IMR-90 (cell line): ENCODE measurements around the gene WIPF2. TPM values are rescaled to one million over a fixed set of nuclear protein-coding genes. Genes with fewer than 3 reads are reported as not detected.

Source experiments
- ATAC-seq: fragments of 200-7000 bp; cut with Tn5 transposase; 2 replicates; pipeline ENCODE4 v1.9.1; 2020; ENCODE audit warnings: low read depth, mild to moderate bottlenecking, moderate library complexity
- BruUV-seq: library from RNA; stranded (reverse); fragments of 400-500 nt; replicated peaks from 2 replicates; lab custom pipeline; 2021; lab: Mats Ljungman, UMichigan
- CTCF ChIA-PET: fragments of 300-600 bp; formaldehyde crosslinking; extraction: SDS; loops from one replicate; lab custom pipeline; 2021; ENCODE audit warnings: antibody characterized with exemption; lab: Yijun Ruan, JAX
- POLR2A ChIA-PET: fragments of 300-600 bp; sonication (Branson Sonifier 250); formaldehyde crosslinking; loops from one replicate; lab custom pipeline; 2022; ENCODE audit warnings: antibody characterized with exemption; ENCODE audit not compliant: unreplicated experiment; lab: Charles Lee
- DNase-seq: peaks from one replicate; pipeline ENCODE4 v3.0.0; 2013
- H2AFZ ChIP-seq: replicated peaks from 2 replicates; pipeline ENCODE3; 2013; ENCODE audit warnings: low read length, mild to moderate bottlenecking; ENCODE audit not compliant: poor library complexity
- H2AK5ac ChIP-seq: 2 replicates; pipeline ENCODE4 v1.6.1; 2013; ENCODE audit warnings: low read depth, low read length, inconsistent platforms
- H2AK9ac ChIP-seq: replicated peaks from 2 replicates; pipeline ENCODE3; 2013; ENCODE audit warnings: mild to moderate bottlenecking, low read depth, low read length, moderate library complexity; ENCODE audit not compliant: poor library complexity
- H2BK120ac ChIP-seq: 2 replicates; pipeline ENCODE4 v1.6.1; 2013; ENCODE audit warnings: low read depth, low read length, inconsistent platforms
- H2BK15ac ChIP-seq: 3 replicates; pipeline ENCODE4 v1.6.1; 2013; ENCODE audit warnings: low read depth, low read length, inconsistent platforms
- H2BK20ac ChIP-seq: 2 replicates; pipeline ENCODE4 v1.6.1; 2013; ENCODE audit warnings: low read depth, mild to moderate bottlenecking, inconsistent platforms, low read length, moderate library complexity
- H2BK5ac ChIP-seq: 2 replicates; pipeline ENCODE4 v1.6.1; 2013; ENCODE audit warnings: mild to moderate bottlenecking, low read depth, low read length, inconsistent platforms; ENCODE audit not compliant: poor library complexity, severe bottlenecking
- H3K14ac ChIP-seq: replicated peaks from 2 replicates; pipeline ENCODE4 v1.6.1; 2013; ENCODE audit warnings: low read depth, low read length, inconsistent platforms
- H3K18ac ChIP-seq: 2 replicates; pipeline ENCODE4 v1.6.1; 2013; ENCODE audit warnings: low read depth, low read length, control low read depth
- H3K23ac ChIP-seq: 2 replicates; pipeline ENCODE4 v1.6.1; 2013; ENCODE audit warnings: low read depth, low read length, inconsistent platforms
- H3K27ac ChIP-seq: 2 replicates; pipeline ENCODE4 v1.5.1; 2013; ENCODE audit warnings: mild to moderate bottlenecking, control low read depth, low read length; ENCODE audit not compliant: insufficient read depth
- H3K27me3 ChIP-seq: 2 replicates; pipeline ENCODE4 v1.6.1; 2013; ENCODE audit warnings: low read length; ENCODE audit not compliant: control insufficient read depth, insufficient read depth
- H3K36me3 ChIP-seq: 2 replicates; pipeline ENCODE4 v1.6.1; 2013; ENCODE audit warnings: low read length, mixed read lengths; ENCODE audit not compliant: control insufficient read depth, insufficient read depth
- H3K4ac ChIP-seq: 2 replicates; pipeline ENCODE4 v1.6.1; 2013; ENCODE audit warnings: low read depth, low read length, inconsistent platforms
- H3K4me1 ChIP-seq: 2 replicates; pipeline ENCODE4 v1.6.1; 2013; ENCODE audit warnings: low read length, mixed read lengths; ENCODE audit not compliant: control insufficient read depth, insufficient read depth
- H3K4me2 ChIP-seq: 2 replicates; pipeline ENCODE4 v1.6.1; 2013; ENCODE audit warnings: low read depth, mild to moderate bottlenecking, control low read depth, low read length, moderate library complexity
- H3K4me3 ChIP-seq: 2 replicates; pipeline ENCODE4 v1.5.1; 2013; ENCODE audit warnings: low read depth, mild to moderate bottlenecking, control low read depth, low read length, moderate library complexity; ENCODE audit not compliant: insufficient read depth
- H3K56ac ChIP-seq: 2 replicates; pipeline ENCODE4 v1.6.1; 2013; ENCODE audit warnings: low read length, inconsistent platforms; ENCODE audit not compliant: insufficient read depth; ENCODE audit errors: extremely low read depth
- H3K79me1 ChIP-seq, 2 experiments: 2 replicates each; pipeline ENCODE4 v1.6.1; 2013; ENCODE audit warnings: low read length in 2 of 2, inconsistent platforms in 1 of 2, low read depth in 1 of 2
- H3K9ac ChIP-seq: 2 replicates; pipeline ENCODE4 v1.6.1; 2013; ENCODE audit warnings: low read depth, low read length, control low read depth
- H3K9me1 ChIP-seq: 2 replicates; pipeline ENCODE4 v1.6.1; 2013; ENCODE audit warnings: low read length, inconsistent platforms; ENCODE audit not compliant: insufficient read depth
- H3K9me3 ChIP-seq: 2 replicates; pipeline ENCODE4 v1.6.1; 2013; ENCODE audit warnings: low read length; ENCODE audit not compliant: control insufficient read depth, insufficient read depth
- H4K20me1 ChIP-seq: 2 replicates; pipeline ENCODE4 v1.6.1; 2013; ENCODE audit warnings: low read length, inconsistent platforms; ENCODE audit not compliant: insufficient read depth
- H4K5ac ChIP-seq: 2 replicates; pipeline ENCODE4 v1.6.1; 2013; ENCODE audit warnings: mild to moderate bottlenecking, low read depth, low read length, control low read depth
- H4K8ac ChIP-seq, 2 experiments: 2 replicates each; pipeline ENCODE4 v1.6.1; 2013; ENCODE audit warnings: low read depth in 2 of 2, low read length in 2 of 2, control low read depth in 1 of 2, inconsistent platforms in 1 of 2
- H4K91ac ChIP-seq: 2 replicates; pipeline ENCODE4 v1.6.1; 2013; ENCODE audit warnings: low read depth, low read length, inconsistent platforms; ENCODE audit not compliant: insufficient read depth
- CTCF ChIP-seq: conservative IDR thresholded peaks from 2 replicates; pipeline ENCODE4 v1.5.1; 2012; ENCODE audit warnings: mild to moderate bottlenecking, low read depth, low read length, improper control_type of control experiment
- MAFK ChIP-seq: IDR thresholded peaks from 2 replicates; pipeline ENCODE4 v1.6.1; 2012; ENCODE audit warnings: low read depth, low read length, improper control_type of control experiment
- RFX5 ChIP-seq: IDR thresholded peaks from 2 replicates; pipeline ENCODE4 v1.8.0; 2012; ENCODE audit warnings: low read depth, mild to moderate bottlenecking, low read length, moderate library complexity
- WGBS, 2 experiments: methylation state at CpG; one replicate each; pipeline versions ENCODE4 v1.1.5 to v1.1.7; 2013; ENCODE audit warnings: missing lambda C conversion rate in 2 of 2; ENCODE audit not compliant: insufficient read length in 1 of 2; ENCODE audit errors: extremely low coverage in 2 of 2; 5-methylcytosine and 5-hydroxymethylcytosine counted together
- dilution Hi-C: fragments of 300-500 bp; cut with HindIII; formaldehyde crosslinking; loops from one replicate; pipeline ENCODE4 v1.14.3; 2018; ENCODE audit warnings: low sequenced_read_pairs; ENCODE audit not compliant: unreplicated experiment
- in situ Hi-C: fragments of 300-500 bp; cut with MboI; formaldehyde crosslinking; loops from 3 replicates; pipeline ENCODE4 v1.14.3; 2019; ENCODE audit warnings: low sequenced_read_pairs, inconsistent platforms, mixed read lengths
- intact Hi-C: fragments of 100-400 bp; cut with micrococcal nuclease; formaldehyde crosslinking; loops from 2 replicates; pipeline ENCODE4 v1.10.0; 2022
- polyA plus RNA-seq, 3 experiments: library from polyadenylated mRNA; depleted of rRNA; stranded (reverse); fragments of >200 nt; gene quantifications; 2 replicates each; pipeline ENCODE4 v1.2.3, GENCODE V29; 2012; ENCODE audit warnings: low replicate concordance in 1 of 3
- total RNA-seq: library from RNA; depleted of rRNA; stranded (reverse); fragments of >200 nt; gene quantifications from 2 replicates; pipeline ENCODE4 v1.2.3, GENCODE V29; 2012

The WIPF2 gene
- total and polyA plus RNA-seq, 2 of the 4 experiments (the other 2 are of a cell fraction) = 2.0 to 8.9 TPM

GRCh38 chr17:40253565-40253964, 34.5 kb downstream of the WIPF2 start:
- H4K5ac ChIP-seq = no peak overlapping the region
- ChIA-PET CTCF (interaction anchor here (1.0 kb wide), 1 partner anchor 71 kb away, joined by 3 read pairs; no protein-coding TSS in a partner anchor), POLR2A (no interaction called here)
- H2AK9ac ChIP-seq = no peak overlapping the region
- intact Hi-C loops (loop anchor here (10.0 kb wide), 1 partner anchor 49 kb away; no protein-coding TSS in a partner anchor), dilution Hi-C loops (no loop called here), in situ Hi-C loops (loop anchor here (5.0 kb wide), 1 partner anchor 51 kb away; no protein-coding TSS in a partner anchor)
- peaks cover 12% of the 10 kb centered on the region for H3K36me3 ChIP-seq
- no peak overlapping the region for H3K56ac ChIP-seq
- 0 out of 2 replicates have a peak, but pooled peaks cover 3% of the 10 kb centered on the region for H3K4me1 ChIP-seq
- H3K23ac ChIP-seq = no peak overlapping the region
- no CpG with 5 or more reads among the region's 3 CpGs for WGBS, 2 experiments
- H4K91ac ChIP-seq = no peak overlapping the region
- H3K79me1 ChIP-seq = peaks cover 35 to 55% of the 10 kb centered on the region in 2 experiments
- H2BK120ac ChIP-seq = no peak overlapping the region
- ATAC-seq (no peak), DNase-seq (no peak)
- H3K9me3 ChIP-seq = no peaks in the 10 kb centered on the region
- no peak overlapping the region for H2BK15ac ChIP-seq
- H3K27me3 ChIP-seq = no peaks in the 10 kb centered on the region
- H2AFZ ChIP-seq = no peak overlapping the region
- TF ChIP-seq RFX5 = no peak
- no peak for TF ChIP-seq CTCF
- no peak for TF ChIP-seq MAFK
- no peak overlapping the region for H2AK5ac ChIP-seq
- H3K18ac ChIP-seq = no peak overlapping the region
- H3K4me3 ChIP-seq = no peak overlapping the region
- BruUV-seq = no TSS peak
- no peak overlapping the region for H3K4me2 ChIP-seq
- H4K8ac ChIP-seq = no peak overlapping the region
- peaks cover 19% of the 10 kb centered on the region for H4K20me1 ChIP-seq
- H2BK20ac ChIP-seq = no peak overlapping the region
- no peak overlapping the region for H2BK5ac ChIP-seq
- H3K14ac ChIP-seq = no peak overlapping the region
- no peak overlapping the region for H3K27ac ChIP-seq
- peaks cover 13% of the 10 kb centered on the region; the same call in 1 of the 2 replicates for H3K9me1 ChIP-seq
- H3K9ac ChIP-seq = no peak overlapping the region
- no peak overlapping the region for H3K4ac ChIP-seq
